IPS-18c (cell line): ENCODE measurements around the gene TYRO3.
A peak's percentile ranks its signal among the peaks of the same experiment; 100 is the strongest.

Source experiments
- H3K4me3 ChIP-seq: 2 replicates; pipeline ENCODE4 v1.7.0; 2013; ENCODE audit warnings: low read depth, mild to moderate bottlenecking, low read length, moderate library complexity; ENCODE audit not compliant: insufficient read depth
- H3K9me3 ChIP-seq: one replicate; pipeline ENCODE4 v1.6.1; 2013; ENCODE audit warnings: mild to moderate bottlenecking, low read length, moderate library complexity; ENCODE audit not compliant: control insufficient read depth, insufficient read depth

TYRO3 gene

GRCh38 chr15:41620536-41621199 lies 61.7 kb downstream of the TYRO3 start:
- Histone ChIP-seq H3K4me3 (peak overlapping the region; percentile 55), H3K9me3 (peaks cover 4% of the 10 kb centered on the region)

GRCh38 chr15:41621200-41622193 lies 62.5 kb downstream of the TYRO3 start:
- peak overlapping the region; percentile 55 for H3K4me3 ChIP-seq
- peaks cover 4% of the 10 kb centered on the region for H3K9me3 ChIP-seq

- no peak overlapping the region for H3K4me3 ChIP-seq
- peaks cover 2% of the 10 kb centered on the region for H3K9me3 ChIP-seq
Observed at GRCh38 chr15:41622901-41623300, 63.9 kb downstream of the TYRO3 start.

GRCh38 chr15:41627203-41627602 lies 68.2 kb downstream of the TYRO3 start:
- Histone ChIP-seq H3K9me3 (no peaks in the 10 kb centered on the region), H3K4me3 (no peak overlapping the region)

GRCh38 chr15:41629463-41629862 lies 70.5 kb downstream of the TYRO3 start:
- Histone ChIP-seq H3K9me3 (no peaks in the 10 kb centered on the region), H3K4me3 (no peak overlapping the region)

GRCh38 chr15:41629883-41630282 lies 70.9 kb downstream of the TYRO3 start:
- H3K4me3 ChIP-seq = no peak overlapping the region
- H3K9me3 ChIP-seq = no peaks in the 10 kb centered on the region

GRCh38 chr15:41630616-41631217 lies 71.7 kb downstream of the TYRO3 start:
- Histone ChIP-seq H3K4me3 (no peak overlapping the region), H3K9me3 (no peaks in the 10 kb centered on the region)

GRCh38 chr15:41631880-41632470 lies 73.0 kb downstream of the TYRO3 start:
- H3K4me3 ChIP-seq = no peak overlapping the region
- no peaks in the 10 kb centered on the region for H3K9me3 ChIP-seq
